C4-2B (cell line): ENCODE measurements around the gene LCE1E.

Experiments
- H3K27ac ChIP-seq: fragments of 450-650 bp; 2 replicates; pipeline ENCODE4 v1.5.1; 2017
- ZFX ChIP-seq: fragments of 450-650 bp; IDR thresholded peaks from 2 replicates; pipeline ENCODE4 v1.6.1; 2017
- TF ChIP-seq, protein P1 (sequence below): fragments of 450-650 bp; conservative IDR thresholded peaks from 2 replicates; pipeline ENCODE4 v1.5.1; 2017; ENCODE audit warnings: mild to moderate bottlenecking

Gene LCE1E

DNA sequence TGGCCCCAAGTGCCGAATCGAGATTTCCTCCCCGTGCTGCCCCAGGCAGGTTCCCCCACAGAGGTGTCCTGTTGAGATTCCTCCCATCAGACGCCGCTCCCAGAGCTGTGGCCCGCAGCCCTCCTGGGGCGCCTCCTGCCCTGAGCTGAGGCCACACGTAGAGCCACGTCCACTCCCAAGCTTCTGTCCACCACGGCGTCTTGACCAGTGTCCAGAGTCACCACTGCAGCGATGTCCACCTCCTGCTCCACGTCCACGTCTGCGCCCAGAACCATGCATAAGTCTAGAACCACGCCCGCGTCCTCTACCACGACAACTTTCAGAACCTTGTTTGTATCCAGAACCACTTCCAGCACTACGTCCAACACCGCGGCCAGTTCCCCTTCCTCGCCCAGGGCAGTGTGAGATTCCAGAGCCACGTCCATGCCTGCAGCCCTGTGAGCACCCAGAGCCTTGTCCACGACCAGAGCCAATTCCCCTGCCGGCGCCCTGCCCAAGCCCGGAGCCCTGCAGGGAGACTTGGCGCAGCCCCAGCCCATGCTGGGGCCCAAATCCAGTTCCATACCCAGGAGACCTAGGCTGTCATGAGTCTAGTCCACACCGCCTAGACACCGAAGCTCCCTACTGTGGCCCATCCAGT, 25.4 kb upstream of the LCE1E start:
- TF ChIP-seq, protein P1, sequence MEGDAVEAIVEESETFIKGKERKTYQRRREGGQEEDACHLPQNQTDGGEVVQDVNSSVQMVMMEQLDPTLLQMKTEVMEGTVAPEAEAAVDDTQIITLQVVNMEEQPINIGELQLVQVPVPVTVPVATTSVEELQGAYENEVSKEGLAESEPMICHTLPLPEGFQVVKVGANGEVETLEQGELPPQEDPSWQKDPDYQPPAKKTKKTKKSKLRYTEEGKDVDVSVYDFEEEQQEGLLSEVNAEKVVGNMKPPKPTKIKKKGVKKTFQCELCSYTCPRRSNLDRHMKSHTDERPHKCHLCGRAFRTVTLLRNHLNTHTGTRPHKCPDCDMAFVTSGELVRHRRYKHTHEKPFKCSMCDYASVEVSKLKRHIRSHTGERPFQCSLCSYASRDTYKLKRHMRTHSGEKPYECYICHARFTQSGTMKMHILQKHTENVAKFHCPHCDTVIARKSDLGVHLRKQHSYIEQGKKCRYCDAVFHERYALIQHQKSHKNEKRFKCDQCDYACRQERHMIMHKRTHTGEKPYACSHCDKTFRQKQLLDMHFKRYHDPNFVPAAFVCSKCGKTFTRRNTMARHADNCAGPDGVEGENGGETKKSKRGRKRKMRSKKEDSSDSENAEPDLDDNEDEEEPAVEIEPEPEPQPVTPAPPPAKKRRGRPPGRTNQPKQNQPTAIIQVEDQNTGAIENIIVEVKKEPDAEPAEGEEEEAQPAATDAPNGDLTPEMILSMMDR, result no peak
- no peak for TF ChIP-seq ZFX
- no peak overlapping the region for H3K27ac ChIP-seq

DNA sequence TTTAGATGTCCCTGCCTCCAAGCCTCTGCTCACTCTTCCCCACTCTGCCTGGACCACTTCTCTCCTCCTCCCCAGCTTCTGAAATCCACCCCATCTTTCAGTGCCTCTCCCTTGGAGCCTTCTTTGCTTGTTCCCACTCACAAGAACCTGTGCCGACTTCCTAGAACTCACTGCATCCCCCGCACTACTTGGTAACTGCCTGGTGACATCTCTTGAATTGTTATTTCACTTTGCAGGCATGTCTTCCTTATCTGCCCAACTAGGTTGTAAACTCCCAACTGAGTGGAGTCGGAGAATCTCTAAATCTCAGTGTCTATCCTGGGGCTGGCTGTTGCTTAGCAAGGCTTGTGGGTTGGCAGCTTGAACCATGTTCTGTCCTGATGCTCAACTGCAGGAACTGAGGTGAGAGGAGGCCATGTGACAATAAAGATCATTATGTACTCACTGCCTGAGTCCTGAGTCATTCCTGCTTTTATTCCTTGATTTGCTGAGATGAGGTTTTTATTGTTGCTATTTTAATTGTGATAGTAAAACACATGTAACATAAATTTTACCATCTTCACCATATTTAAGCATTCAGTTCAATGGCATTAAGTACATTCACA, 24.3 kb upstream of the LCE1E start:
- no peak for TF ChIP-seq ZFX
- TF ChIP-seq, protein P1, result no peak
- no peak overlapping the region for H3K27ac ChIP-seq

DNA sequence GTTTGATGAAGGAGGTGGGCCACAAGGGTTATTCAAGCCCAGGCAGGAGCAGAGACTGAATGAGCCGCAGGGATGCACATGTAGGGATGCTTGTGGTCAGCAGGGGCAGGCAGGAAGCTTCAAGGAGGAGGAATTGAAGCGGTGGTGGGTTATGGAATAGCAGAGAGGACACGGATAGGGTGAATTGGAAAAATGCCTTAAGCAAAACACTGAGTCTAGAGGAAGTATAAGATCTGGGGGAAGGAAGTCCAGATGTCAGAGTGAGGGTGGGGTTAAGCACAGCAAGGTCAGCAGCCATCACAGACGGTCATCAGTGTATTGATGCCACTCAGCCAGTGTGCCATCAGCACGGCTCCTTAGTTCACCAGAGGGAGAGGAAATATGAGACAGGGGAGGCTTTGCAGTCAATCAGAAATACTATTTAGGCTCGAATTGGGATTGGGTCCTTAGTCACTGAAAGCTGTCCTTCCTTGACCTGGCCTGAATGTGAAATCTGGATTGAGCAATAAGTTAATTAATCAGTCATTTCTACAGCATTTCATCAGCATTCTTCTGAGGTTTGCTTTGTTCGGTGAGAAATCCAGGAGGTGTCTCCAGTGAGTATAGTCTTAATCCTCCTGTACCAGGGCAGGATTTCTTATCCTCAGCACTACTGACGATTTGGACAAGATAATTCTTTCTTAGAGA, 17.1 kb upstream of the LCE1E start:
- no peak overlapping the region for H3K27ac ChIP-seq
- TF ChIP-seq ZFX, result no peak
- TF ChIP-seq, protein P1, result no peak

DNA sequence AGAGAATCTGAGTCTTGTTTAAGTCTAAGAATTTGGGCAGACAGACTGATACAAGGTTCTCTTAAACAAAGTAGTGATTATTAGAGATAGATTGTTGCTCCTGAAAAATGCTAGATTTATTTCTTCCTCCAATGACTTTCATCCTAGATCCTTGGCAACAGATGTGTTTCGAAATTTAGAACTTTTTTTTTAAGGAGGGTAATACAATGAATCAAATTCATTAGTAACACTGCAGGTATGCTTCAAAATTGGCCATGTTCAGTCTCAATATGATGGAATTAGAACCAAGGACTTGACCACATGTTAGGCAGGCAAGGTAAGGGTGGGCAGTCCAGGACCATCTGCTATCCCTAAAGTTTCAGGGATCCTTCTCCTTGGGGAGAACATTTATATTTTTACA, 15.6 kb upstream of the LCE1E start:
- TF ChIP-seq, protein P1, result no peak
- TF ChIP-seq ZFX, result no peak

DNA sequence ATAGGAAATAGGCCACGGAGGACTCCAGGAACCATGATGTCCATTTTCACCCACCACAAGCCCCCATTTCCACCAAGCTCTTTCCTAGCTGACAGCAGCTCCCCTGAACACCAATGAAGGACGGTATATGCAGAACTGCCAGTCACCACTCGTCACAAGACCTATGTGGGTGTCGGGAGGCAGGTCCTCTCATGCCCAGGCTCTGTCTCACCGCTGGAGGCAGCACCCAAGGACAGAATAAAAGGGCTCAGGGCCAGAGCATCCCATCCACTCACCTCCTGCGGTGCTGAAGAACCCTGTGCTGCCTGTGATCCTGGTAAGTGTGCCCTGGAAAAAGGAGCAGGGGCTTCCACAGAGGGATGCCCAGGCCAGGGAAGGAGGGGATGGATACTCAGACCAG, 11.2 kb upstream of the LCE1E start, which contains the start of gene LCE1F:
Gene LCE1F, plus strand, starts transcription at position 266 of the 400 bp plus-strand sequence. CDS start 1,232 bp downstream, outside the sequence.
- no peak within 1 kb of the TSS for H3K27ac ChIP-seq
- TF ChIP-seq, protein P1, result no peak; the same call in 1 of the 2 replicates
- no peak for TF ChIP-seq ZFX

More for the DNA sequence above, 15.6 kb upstream of the LCE1E start:
- H3K27ac ChIP-seq, result no peak overlapping the region

DNA sequence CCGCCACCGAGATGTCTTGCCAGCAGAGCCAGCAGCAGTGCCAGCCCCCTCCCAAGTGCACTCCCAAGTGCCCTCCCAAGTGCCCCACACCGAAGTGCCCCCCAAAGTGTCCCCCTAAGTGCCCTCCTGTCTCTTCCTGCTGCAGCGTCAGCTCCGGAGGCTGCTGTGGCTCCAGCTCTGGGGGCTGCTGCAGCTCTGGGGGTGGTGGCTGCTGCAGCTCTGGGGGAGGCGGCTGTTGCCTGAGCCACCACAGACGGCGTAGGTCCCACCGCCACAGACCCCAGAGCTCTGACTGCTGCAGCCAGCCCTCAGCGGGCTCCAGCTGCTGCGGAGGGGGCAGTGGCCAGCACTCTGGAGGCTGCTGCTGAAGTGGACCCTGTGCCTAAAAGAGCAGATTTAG, 9.7 kb upstream of the LCE1E start:
- no peak overlapping the region for H3K27ac ChIP-seq

More for the DNA sequence above, 9.7 kb upstream of the LCE1E start:
- TF ChIP-seq, protein P1, result no peak
- TF ChIP-seq ZFX, result no peak
